Measurements from ENCODE around the gene ADAMTS9. TPM values are rescaled to one million over a fixed set of nuclear protein-coding genes. Genes with fewer than 3 reads are reported as not detected.

ADAMTS9 gene
- polyA plus RNA-seq, 1 experiment: 1.1 TPM

GRCh38 chr3:64574194-64574593, 113.6 kb downstream of the ADAMTS9 start:
- no peak for DNase-seq (ENCODE audit: low read depth, low spot score)
- no peak for TF ChIP-seq CTCF (IDR thresholded peaks at IDR 0.05; ENCODE audit: low read depth, low read length)
- Histone ChIP-seq H3K27me3 (ENCODE audit: control insufficient read depth, insufficient read depth, low read length) (no peaks in the 10 kb centered on the region), H3K9me3 (ENCODE audit: control insufficient read depth, insufficient read depth, low read length) (no peaks in the 10 kb centered on the region), H3K4me3 (ENCODE audit: low read depth, low read length) (no peak overlapping the region), H3K27ac (ENCODE audit: low read depth, low read length) (no peak overlapping the region)
- POLR2A ChIA-PET: no interaction called here
- CTCF ChIA-PET: interaction anchor here (0.7 to 2.0 kb wide), 7 partner anchors 8 to 672 kb away, joined by 3 to 7 read pairs (median 5); no protein-coding TSS in a partner anchor

- no peak overlapping the region for H3K27ac ChIP-seq (ENCODE audit: low read depth, low read length)
- CTCF ChIA-PET: no interaction called here
Observed at GRCh38 chr3:64571982-64572381, 115.8 kb downstream of the ADAMTS9 start.

GRCh38 chr3:64568895-64569517, 118.8 kb downstream of the ADAMTS9 start:
- no peak for TF ChIP-seq CTCF (IDR thresholded peaks at IDR 0.05; ENCODE audit: low read depth, low read length)
- POLR2A ChIA-PET: no interaction called here
- DNase-seq (ENCODE audit: low read depth, low spot score): no peak
- Histone ChIP-seq H3K4me3 (ENCODE audit: low read depth, low read length) (no peak overlapping the region), H3K27ac (ENCODE audit: low read depth, low read length) (no peak overlapping the region), H3K27me3 (ENCODE audit: control insufficient read depth, insufficient read depth, low read length) (peaks cover 2% of the 10 kb centered on the region), H3K9me3 (ENCODE audit: control insufficient read depth, insufficient read depth, low read length) (no peaks in the 10 kb centered on the region)
- CTCF ChIA-PET: interaction anchor here (1.3 kb wide), 1 partner anchor 35 kb away, joined by 3 read pairs; no protein-coding TSS in a partner anchor

More at GRCh38 chr3:64571982-64572381, 115.8 kb downstream of the ADAMTS9 start:
- Histone ChIP-seq H3K4me3 (ENCODE audit: low read depth, low read length) (no peak overlapping the region), H3K9me3 (ENCODE audit: control insufficient read depth, insufficient read depth, low read length) (no peaks in the 10 kb centered on the region), H3K27me3 (ENCODE audit: control insufficient read depth, insufficient read depth, low read length) (peaks cover 2% of the 10 kb centered on the region)
- TF ChIP-seq CTCF (IDR thresholded peaks at IDR 0.05; ENCODE audit: low read depth, low read length): no peak
- no peak for DNase-seq (ENCODE audit: low read depth, low spot score)
- POLR2A ChIA-PET: no interaction called here

- H3K27me3 ChIP-seq (ENCODE audit: control insufficient read depth, insufficient read depth, low read length): peaks cover 2% of the 10 kb centered on the region
- no peak for TF ChIP-seq CTCF (IDR thresholded peaks at IDR 0.05; ENCODE audit: low read depth, low read length)
- no peak overlapping the region for H3K4me3 ChIP-seq (ENCODE audit: low read depth, low read length)
- no peak for DNase-seq (ENCODE audit: low read depth, low spot score)
- H3K27ac ChIP-seq (ENCODE audit: low read depth, low read length): no peak overlapping the region
- CTCF ChIA-PET: interaction anchor here (0.5 to 2.1 kb wide), 3 partner anchors 8 to 48 kb away, joined by 3 to 7 read pairs (median 4); no protein-coding TSS in a partner anchor
- POLR2A ChIA-PET: no interaction called here
- no peaks in the 10 kb centered on the region for H3K9me3 ChIP-seq (ENCODE audit: control insufficient read depth, insufficient read depth, low read length)
Observed at GRCh38 chr3:64566859-64567258, 120.9 kb downstream of the ADAMTS9 start.

GRCh38 chr3:64563751-64564150, 124.0 kb downstream of the ADAMTS9 start:
- POLR2A ChIA-PET: no interaction called here

More at GRCh38 chr3:64563751-64564150, 124.0 kb downstream of the ADAMTS9 start:
- no peaks in the 10 kb centered on the region for H3K9me3 ChIP-seq (ENCODE audit: control insufficient read depth, insufficient read depth, low read length)
- no peak for DNase-seq (ENCODE audit: low read depth, low spot score)
- H3K27me3 ChIP-seq (ENCODE audit: control insufficient read depth, insufficient read depth, low read length): peaks cover 24% of the 10 kb centered on the region
- CTCF ChIA-PET: interaction anchor here (1.0 to 1.7 kb wide), 2 partner anchors 11 to 30 kb away, joined by 3 to 6 read pairs; no protein-coding TSS in a partner anchor
- H3K27ac ChIP-seq (ENCODE audit: low read depth, low read length): no peak overlapping the region
- no peak for TF ChIP-seq CTCF (IDR thresholded peaks at IDR 0.05; ENCODE audit: low read depth, low read length)
- H3K4me3 ChIP-seq (ENCODE audit: low read depth, low read length): no peak overlapping the region

All from AG04450 (cell line).